H9 (cell line): ENCODE measurements around the gene EPC2. TPM values are rescaled to one million over a fixed set of nuclear protein-coding genes. Genes with fewer than 3 reads are reported as not detected.

Experiments used
- DNase-seq: peaks from one replicate; pipeline ENCODE4 v3.0.0-alpha.2; 2017
- H2AFZ ChIP-seq: one replicate; pipeline ENCODE4 v1.6.1; 2013; ENCODE audit warnings: mild to moderate bottlenecking, low read length, control low read depth, moderate library complexity
- H2AK5ac ChIP-seq: 2 replicates; pipeline ENCODE4 v1.6.1; 2013; ENCODE audit warnings: low read length, control low read depth, mixed read lengths; ENCODE audit not compliant: insufficient read length
- H2BK120ac ChIP-seq: one replicate; pipeline ENCODE4 v1.6.1; 2013; ENCODE audit warnings: low read depth, mild to moderate bottlenecking, low read length, control low read depth, inconsistent platforms; ENCODE audit not compliant: poor library complexity, severe bottlenecking
- H2BK12ac ChIP-seq: 2 replicates; pipeline ENCODE4 v1.6.1; 2013; ENCODE audit warnings: low read length, control low read depth, mixed read lengths, low read depth; ENCODE audit not compliant: insufficient read length
- H2BK15ac ChIP-seq: 2 replicates; pipeline ENCODE4 v1.6.1; 2013; ENCODE audit warnings: low read depth, low read length, control low read depth
- H2BK20ac ChIP-seq: one replicate; pipeline ENCODE4 v1.6.1; 2013; ENCODE audit warnings: low read depth, mild to moderate bottlenecking, low read length, control low read depth, inconsistent platforms; ENCODE audit not compliant: poor library complexity, severe bottlenecking
- H2BK5ac ChIP-seq: 2 replicates; pipeline ENCODE4 v1.6.1; 2013; ENCODE audit warnings: low read length, control low read depth, mixed read lengths; ENCODE audit not compliant: insufficient read length
- H3K14ac ChIP-seq: 2 replicates; pipeline ENCODE4 v1.6.1; 2013; ENCODE audit warnings: low read length, control low read depth; ENCODE audit not compliant: insufficient read depth
- H3K18ac ChIP-seq: 2 replicates; pipeline ENCODE4 v1.6.1; 2013; ENCODE audit warnings: low read depth, mild to moderate bottlenecking, mixed read lengths, low read length, control low read depth; ENCODE audit not compliant: insufficient read length
- H3K23ac ChIP-seq: 2 replicates; pipeline ENCODE4 v1.6.1; 2013; ENCODE audit warnings: low read length, control low read depth, mixed read lengths, low read depth; ENCODE audit not compliant: insufficient read length
- H3K23me2 ChIP-seq: 2 replicates; pipeline ENCODE4 v1.6.1; 2013; ENCODE audit warnings: low read depth, mild to moderate bottlenecking, mixed read lengths, low read length, control low read depth; ENCODE audit not compliant: insufficient read length, poor library complexity, severe bottlenecking
- H3K27ac ChIP-seq: 2 replicates; pipeline ENCODE4 v1.5.1; 2013; ENCODE audit warnings: low read length, control low read depth, mixed read lengths, low read depth; ENCODE audit not compliant: insufficient read length
- H3K27me3 ChIP-seq: 2 replicates; pipeline ENCODE4 v1.6.1; 2013; ENCODE audit warnings: low read length, control low read depth, inconsistent platforms; ENCODE audit not compliant: insufficient read depth
- H3K4ac ChIP-seq: 2 replicates; pipeline ENCODE4 v1.6.1; 2013; ENCODE audit warnings: low read depth, mild to moderate bottlenecking, control low read depth, inconsistent platforms, low read length, moderate library complexity
- H3K4me1 ChIP-seq: 2 replicates; pipeline ENCODE4 v1.6.1; 2013; ENCODE audit warnings: low read length, control low read depth, inconsistent platforms; ENCODE audit not compliant: insufficient read depth
- H3K4me2 ChIP-seq: 2 replicates; pipeline ENCODE4 v1.6.1; 2013; ENCODE audit warnings: low read length, control low read depth, mixed read lengths; ENCODE audit not compliant: insufficient read length, insufficient read depth
- H3K56ac ChIP-seq: 2 replicates; pipeline ENCODE4 v1.6.1; 2013; ENCODE audit warnings: low read depth, mild to moderate bottlenecking, mixed read lengths, low read length, control low read depth; ENCODE audit not compliant: insufficient read length
- H3K79me1 ChIP-seq: 2 replicates; pipeline ENCODE4 v1.6.1; 2013; ENCODE audit warnings: low read depth, mild to moderate bottlenecking, moderate library complexity, low read length, control low read depth, inconsistent platforms; ENCODE audit not compliant: insufficient read depth, poor library complexity, severe bottlenecking
- H3K79me2 ChIP-seq: 2 replicates; pipeline ENCODE4 v1.6.1; 2013; ENCODE audit warnings: low read length, control low read depth, inconsistent platforms; ENCODE audit not compliant: insufficient read depth
- H3K9ac ChIP-seq: 2 replicates; pipeline ENCODE4 v1.6.1; 2013; ENCODE audit warnings: low read length, control low read depth, mixed read lengths; ENCODE audit not compliant: insufficient read length; ENCODE audit errors: extremely low read depth
- H3K9me3 ChIP-seq: one replicate; pipeline ENCODE4 v1.6.1; 2013; ENCODE audit warnings: low read depth, low read length, inconsistent platforms; ENCODE audit not compliant: control insufficient read depth
- H3T11ph ChIP-seq: one replicate; pipeline ENCODE4 v1.6.1; 2013; ENCODE audit warnings: mild to moderate bottlenecking, low read length, control low read depth, inconsistent platforms
- H4K20me1 ChIP-seq: one replicate; pipeline ENCODE4 v1.6.1; 2013; ENCODE audit not compliant: control insufficient read depth, insufficient read length, insufficient read depth
- H4K5ac ChIP-seq: 2 replicates; pipeline ENCODE4 v1.6.1; 2013; ENCODE audit warnings: low read depth, mild to moderate bottlenecking, mixed read lengths, low read length, control low read depth; ENCODE audit not compliant: insufficient read length
- H4K8ac ChIP-seq: replicated peaks from 2 replicates; pipeline ENCODE4 v1.6.1; 2013; ENCODE audit warnings: low read length, control low read depth, mixed read lengths, low read depth; ENCODE audit not compliant: insufficient read length
- H4K91ac ChIP-seq: 2 replicates; pipeline ENCODE4 v1.6.1; 2013; ENCODE audit warnings: low read depth, mild to moderate bottlenecking, moderate library complexity, mixed read lengths, low read length, control low read depth; ENCODE audit not compliant: insufficient read length
- H3K27ac Mint-ChIP-seq, 3 experiments: 2 replicates in 2 of 3; 3 replicates in 1 of 3; pipeline ENCODE4 v1.8.0; 2020 to 2021; ENCODE audit warnings: mixed read lengths in 3 of 3, mild to moderate bottlenecking in 1 of 3, moderate library complexity in 1 of 3
- H3K27me3 Mint-ChIP-seq: 2 replicates; pipeline ENCODE4 v1.8.0; 2021; ENCODE audit warnings: low read depth, mild to moderate bottlenecking, moderate library complexity, mixed read lengths
- H3K36me3 Mint-ChIP-seq, 3 experiments: 2 replicates in 2 of 3; 3 replicates in 1 of 3; pipeline ENCODE4 v1.8.0; 2020 to 2021; ENCODE audit warnings: low read depth in 3 of 3, mixed read lengths in 3 of 3; ENCODE audit not compliant: insufficient read depth in 1 of 3
- H3K4me1 Mint-ChIP-seq, 2 experiments: 2 replicates each; pipeline ENCODE4 v1.8.0; 2020; ENCODE audit warnings: mixed read lengths in 2 of 2
- H3K4me3 Mint-ChIP-seq, 2 experiments: 2 replicates in 1 of 2; 3 replicates in 1 of 2; pipeline ENCODE4 v1.8.0; 2020 to 2021; ENCODE audit warnings: mild to moderate bottlenecking in 2 of 2, mixed read lengths in 2 of 2, moderate library complexity in 1 of 2
- H3K9me3 Mint-ChIP-seq, 2 experiments: 2 replicates in 1 of 2; 3 replicates in 1 of 2; pipeline ENCODE4 v1.8.0; 2020; ENCODE audit warnings: mild to moderate bottlenecking in 2 of 2, mixed read lengths in 2 of 2, moderate library complexity in 1 of 2
- CTCF ChIP-seq: fragments of 200-600 bp; sonication (generic); conservative IDR thresholded peaks from 3 replicates; pipeline ENCODE4 v1.8.0; 2021; ENCODE audit warnings: antibody characterized with exemption, mild to moderate bottlenecking
- WGBS: extraction: QIAGEN DNeasy Blood & Tissue Kit; methylation state at CpG from one replicate; pipeline ENCODE4 v1.1.7; 2013; ENCODE audit warnings: missing lambda C conversion rate, low lambda C conversion rate, mixed read lengths; ENCODE audit not compliant: insufficient read length; ENCODE audit errors: extremely low coverage; 5-methylcytosine and 5-hydroxymethylcytosine counted together
- total RNA-seq: library from RNA; stranded (reverse); gene quantifications from 2 replicates; pipeline ENCODE4 v1.2.1, GENCODE V29; 2021

Gene EPC2
- total RNA-seq, 1 experiment from 2014 or later, result 31.3 TPM

DNA sequence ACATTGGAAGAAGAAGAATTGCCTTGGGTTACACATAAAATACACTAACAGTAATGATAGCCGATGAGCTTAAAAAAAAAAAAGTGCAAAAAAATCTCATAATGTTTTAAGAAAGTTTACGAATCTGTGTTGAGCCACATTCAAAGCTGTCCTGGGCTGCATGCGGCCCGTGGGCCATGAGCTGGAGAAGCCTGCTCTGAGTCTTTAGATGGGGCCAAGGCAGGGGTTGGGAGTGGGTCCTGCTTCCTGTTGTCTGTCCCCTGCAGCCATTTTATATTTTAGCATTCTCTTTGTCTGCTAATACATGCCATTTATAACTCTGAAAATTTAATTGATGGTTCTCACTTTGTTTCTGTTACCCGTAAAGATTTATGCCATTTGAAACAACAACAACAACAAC lies 93.2 kb downstream of the EPC2 start:
- Histone ChIP-seq H3K23me2 (no peaks in the 10 kb centered on the region), H3K27ac (no peak overlapping the region), H3K14ac (no peak overlapping the region), H2BK20ac (no peak overlapping the region), H3K79me1 (peaks cover 6% of the 10 kb centered on the region), H2BK12ac (no peak overlapping the region), H3K23ac (no peak overlapping the region), H2BK120ac (no peak overlapping the region), H2AK5ac (no peak overlapping the region), H3K79me2 (peaks cover 5% of the 10 kb centered on the region; the same call in 1 of the 2 replicates), H2BK15ac (no peak overlapping the region), H4K8ac (no peak overlapping the region), H4K20me1 (no peaks in the 10 kb centered on the region), H3K9ac (no peak overlapping the region), H3K9me3 (no peaks in the 10 kb centered on the region), H3K18ac (no peak overlapping the region), H4K5ac (no peak overlapping the region), H3T11ph (no peak overlapping the region), H3K27me3 (no peaks in the 10 kb centered on the region), H2BK5ac (no peak overlapping the region), H3K4me2 (no peak overlapping the region), H2AFZ (no peak overlapping the region), H3K4ac (no peak overlapping the region), H3K4me1 (no peaks in the 10 kb centered on the region; the same call in 1 of the 2 replicates), H3K56ac (no peak overlapping the region), H4K91ac (no peak overlapping the region)
- no peak for DNase-seq
- WGBS, result no CpG with 5 or more reads among the region's 5 CpGs
- no peaks in the 10 kb centered on the region for H3K9me3 Mint-ChIP-seq
- TF ChIP-seq CTCF, result no peak
- H3K27ac Mint-ChIP-seq, result peak overlapping the region in 2 of 3 experiments; percentile 30 to 56; a peak in 1 of 7 replicates
- H3K4me1 Mint-ChIP-seq, result peaks cover 15 to 23% of the 10 kb centered on the region in 2 experiments
- H3K36me3 Mint-ChIP-seq, result no peaks in the 10 kb centered on the region
- H3K27me3 Mint-ChIP-seq, result no peaks in the 10 kb centered on the region
- no peak overlapping the region for H3K4me3 Mint-ChIP-seq
